Measurements from ENCODE around the gene MESP1. TPM values are rescaled to one million over a fixed set of nuclear protein-coding genes. Genes with fewer than 3 reads are reported as not detected.

MESP1 gene
- total RNA-seq, 1 donor: 1.3 TPM

DNA sequence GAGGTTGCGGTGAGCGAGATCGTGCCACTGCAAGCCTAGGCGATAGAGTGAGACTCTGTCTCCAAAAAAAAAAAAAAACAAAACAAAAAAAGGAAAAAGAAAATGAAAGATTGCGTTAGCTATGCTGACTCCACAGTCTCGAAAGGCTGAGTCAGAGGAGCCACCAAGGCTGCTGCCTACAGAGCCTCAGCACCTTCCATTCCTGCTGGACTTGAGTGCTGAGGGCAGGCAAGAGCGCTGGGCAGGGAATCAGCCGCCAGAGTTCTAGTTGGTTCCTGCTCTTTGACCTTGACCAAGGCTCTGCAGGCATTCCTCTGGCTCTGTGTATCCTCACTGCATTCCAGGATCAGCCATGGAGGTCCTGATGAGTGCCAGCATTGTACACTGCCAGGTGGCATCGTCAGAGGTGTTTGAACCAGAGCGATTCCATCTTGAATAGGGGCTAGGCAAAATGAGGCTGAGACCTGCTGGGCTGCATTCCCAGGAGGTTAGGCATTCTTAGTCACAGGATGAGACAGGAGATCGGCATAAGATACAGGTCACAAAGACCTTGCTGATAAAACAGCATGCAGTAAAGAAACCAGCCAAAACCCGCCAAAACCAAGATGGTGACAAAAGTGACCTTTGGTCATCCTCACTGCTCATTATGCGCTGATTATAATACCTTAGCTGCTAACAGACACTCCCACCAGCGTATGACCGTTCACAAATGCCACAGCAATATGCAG lies 31.0 kb upstream of the MESP1 start:
- DNase-seq (ENCODE audit: low read depth in 2 of 3, low spot score in 2 of 3): no peak

DNA sequence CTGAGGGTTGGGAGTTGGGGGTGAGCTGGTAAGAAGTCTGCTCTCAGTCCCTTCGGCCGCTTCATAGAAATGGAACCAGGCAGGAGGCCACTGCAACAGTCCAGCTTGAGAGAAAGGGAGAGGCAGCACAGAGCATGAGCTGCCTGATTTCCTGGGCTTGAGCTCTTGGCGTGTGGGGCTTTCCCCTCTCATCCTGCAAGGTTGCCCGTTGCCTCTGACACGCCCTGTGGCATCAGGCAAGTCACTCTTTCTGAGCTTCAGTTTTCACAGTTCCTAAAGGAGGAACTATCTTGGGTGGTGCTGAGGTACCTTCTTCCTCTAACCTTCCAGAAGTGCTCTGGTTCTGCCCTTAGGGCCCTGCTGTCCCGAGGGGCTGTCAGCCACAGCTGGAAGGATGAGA lies 30.0 kb upstream of the MESP1 start:
- peak in 2 of 3 donors; percentile 24 to 35 for DNase-seq (ENCODE audit: low read depth in 2 of 3, low spot score in 2 of 3)

DNA sequence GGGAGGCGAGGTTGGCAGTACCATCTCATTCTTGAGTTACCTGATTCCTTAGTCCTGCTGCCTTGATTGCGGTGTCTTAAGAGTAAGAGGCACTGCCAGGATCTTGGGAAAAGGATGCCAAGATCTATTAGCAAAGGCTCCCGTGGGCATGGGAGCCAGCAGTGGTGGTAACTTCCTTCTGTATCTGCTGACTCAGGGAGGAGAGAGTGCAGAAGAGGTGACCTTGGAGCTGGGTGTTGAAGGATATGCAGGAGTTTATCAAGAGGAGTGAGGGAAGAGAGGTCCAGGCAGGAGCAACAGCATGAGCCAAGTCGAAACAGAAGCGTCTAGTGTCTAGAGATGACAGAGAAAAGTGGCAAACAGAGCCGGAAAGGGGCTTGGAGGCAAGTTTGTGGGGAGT lies 29.6 kb upstream of the MESP1 start:
- DNase-seq (ENCODE audit: low read depth in 2 of 3, low spot score in 2 of 3): no peak

DNA sequence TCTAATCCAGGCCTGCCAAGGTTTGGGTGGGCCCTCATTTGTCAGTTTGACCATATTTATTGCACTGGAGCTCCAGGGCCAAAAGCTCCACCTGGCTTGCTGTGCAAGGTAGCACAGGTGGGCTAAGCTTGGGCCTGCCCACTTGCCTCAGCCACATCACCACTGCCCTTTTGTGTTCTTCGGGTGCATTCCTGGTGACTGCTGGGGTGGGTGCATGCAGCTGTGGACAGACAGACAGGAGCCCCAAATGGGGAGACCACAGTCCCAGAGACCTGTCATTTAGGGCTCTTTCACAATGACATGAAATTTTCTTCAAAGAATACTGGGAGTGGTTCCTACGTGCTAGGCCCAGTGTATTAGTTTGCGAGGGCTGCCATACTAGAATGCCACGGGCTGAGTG lies 27.8 kb upstream of the MESP1 start:
- no peak for DNase-seq (ENCODE audit: low read depth in 2 of 3, low spot score in 2 of 3)

DNA sequence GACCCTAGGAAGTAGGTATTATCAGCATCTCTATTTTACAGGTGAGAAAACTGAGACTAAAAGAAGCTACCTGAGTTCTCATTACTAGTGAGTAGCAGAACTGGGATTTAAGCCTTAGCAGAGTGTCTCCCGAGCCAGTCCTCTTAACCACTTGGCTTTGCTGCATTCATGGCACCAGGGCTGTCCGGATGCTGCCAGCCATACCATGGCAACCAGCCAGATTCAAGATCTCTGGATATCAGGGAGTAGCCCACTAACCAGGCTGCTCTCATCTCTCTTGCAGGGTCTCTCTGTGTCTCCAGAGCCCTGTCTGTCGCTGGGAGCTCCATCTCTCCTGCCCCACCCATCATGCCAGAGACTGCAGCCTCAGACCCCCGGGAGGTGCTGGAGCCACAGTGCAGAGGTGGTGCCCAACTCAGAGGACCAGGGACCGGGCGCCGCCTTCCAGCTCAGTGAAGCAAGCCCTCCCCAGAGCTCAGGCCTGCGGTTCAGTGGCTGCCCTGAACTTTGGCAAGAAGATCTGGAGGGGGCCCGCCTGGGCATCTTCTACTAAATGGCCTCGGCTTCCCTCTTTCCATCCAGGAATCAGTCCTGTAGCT lies 26.8 kb upstream of the MESP1 start:
- no peak for DNase-seq (ENCODE audit: low read depth in 2 of 3, low spot score in 2 of 3)

DNA sequence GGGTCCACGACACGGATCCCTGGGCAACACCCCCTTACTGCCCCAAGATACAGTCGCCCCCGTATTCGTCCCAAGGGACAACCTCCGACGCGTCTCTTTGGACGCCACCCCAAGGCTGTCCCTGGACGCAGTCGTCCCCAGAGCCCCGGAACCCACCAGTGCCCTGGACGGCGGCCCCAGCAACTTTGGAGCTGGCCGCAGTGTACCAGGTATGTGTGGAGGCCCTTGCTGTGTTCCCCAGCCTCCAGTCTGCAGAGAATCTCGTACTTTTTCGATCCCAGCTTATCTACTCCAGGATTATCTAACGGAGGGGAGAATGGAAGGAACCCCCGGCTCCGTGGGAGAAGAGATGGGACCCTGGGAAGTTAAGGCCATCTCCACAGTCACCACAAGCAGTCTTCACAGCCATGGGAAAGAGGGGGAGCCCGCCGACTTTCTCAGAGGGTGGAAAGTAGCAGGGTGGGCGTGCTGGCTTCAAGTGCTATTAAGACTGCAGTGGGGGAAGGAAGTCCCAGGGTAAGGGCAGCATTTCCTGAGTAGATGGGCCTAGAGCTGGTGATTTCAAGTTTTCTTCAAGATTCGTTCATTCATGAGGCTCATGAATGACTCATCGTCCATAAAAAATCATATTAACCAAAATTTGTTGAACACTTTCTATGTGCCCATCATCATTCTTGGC lies 26.2 kb upstream of the MESP1 start:
- DNase-seq (ENCODE audit: low read depth in 2 of 3, low spot score in 2 of 3): peak in 2 of 3 donors; percentile 40 to 56

DNA sequence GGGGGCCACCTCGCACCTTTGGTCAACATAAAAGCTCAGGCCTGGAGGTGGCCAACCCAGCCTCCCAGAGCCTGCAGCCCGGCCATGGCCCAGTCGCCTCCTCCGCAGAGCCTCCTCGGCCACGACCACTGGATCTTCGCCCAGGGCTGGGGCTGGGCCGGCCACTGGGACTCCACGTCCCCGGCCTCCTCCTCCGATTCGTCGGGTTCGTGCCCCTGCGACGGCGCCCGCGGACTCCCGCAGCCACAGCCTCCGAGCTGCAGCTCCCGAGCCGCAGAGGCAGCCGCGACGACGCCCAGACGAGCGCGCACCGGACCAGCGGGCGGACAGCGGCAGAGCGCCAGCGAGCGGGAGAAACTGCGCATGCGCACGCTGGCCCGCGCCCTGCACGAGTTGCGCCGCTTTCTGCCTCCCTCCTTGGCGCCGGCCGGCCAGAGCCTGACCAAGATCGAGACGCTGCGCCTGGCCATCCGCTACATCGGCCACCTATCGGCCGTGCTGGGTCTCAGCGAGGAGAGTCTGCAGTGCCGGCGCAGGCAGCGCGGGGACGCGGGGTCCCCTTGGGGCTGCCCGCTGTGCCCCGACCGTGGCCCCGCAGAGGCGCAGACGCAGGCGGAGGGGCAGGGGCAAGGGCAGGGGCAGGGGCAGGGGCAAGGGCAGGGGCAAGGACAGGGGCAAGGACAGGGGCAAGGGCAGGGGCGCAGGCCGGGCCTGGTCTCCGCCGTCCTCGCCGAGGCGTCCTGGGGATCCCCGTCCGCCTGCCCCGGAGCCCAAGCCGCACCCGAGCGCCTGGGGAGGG lies 25.4 kb upstream of the MESP1 start, which contains the start of gene MESP2:
Gene MESP2, plus strand, starts transcription at position 59 of the 799 bp plus-strand sequence. Its CDS starts 26 bp downstream, at position 85.
- peak in 2 of 3 donors; percentile 33 to 56 for DNase-seq (ENCODE audit: low read depth in 2 of 3, low spot score in 2 of 3)

DNA sequence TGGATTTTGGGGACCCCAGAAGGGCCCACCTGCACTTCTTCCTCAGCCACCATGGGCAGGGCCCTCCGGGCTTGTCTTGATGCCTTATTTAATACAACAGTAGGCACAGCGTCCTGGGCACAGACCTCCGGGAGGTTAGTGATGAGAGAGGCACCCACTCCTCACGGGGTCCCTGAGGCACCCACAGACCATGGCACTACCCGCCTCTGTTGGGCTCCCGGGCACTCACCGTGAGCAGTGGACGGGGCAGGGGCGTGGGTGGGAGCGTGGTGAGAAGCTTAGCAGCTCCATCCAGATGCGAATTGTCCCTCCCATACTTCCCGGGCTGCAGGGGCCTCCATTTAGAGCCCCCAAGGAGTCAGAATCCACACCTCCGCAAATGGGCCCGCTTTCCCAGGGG lies 24.8 kb upstream of the MESP1 start:
- DNase-seq (ENCODE audit: low read depth in 2 of 3, low spot score in 2 of 3): no peak

DNA sequence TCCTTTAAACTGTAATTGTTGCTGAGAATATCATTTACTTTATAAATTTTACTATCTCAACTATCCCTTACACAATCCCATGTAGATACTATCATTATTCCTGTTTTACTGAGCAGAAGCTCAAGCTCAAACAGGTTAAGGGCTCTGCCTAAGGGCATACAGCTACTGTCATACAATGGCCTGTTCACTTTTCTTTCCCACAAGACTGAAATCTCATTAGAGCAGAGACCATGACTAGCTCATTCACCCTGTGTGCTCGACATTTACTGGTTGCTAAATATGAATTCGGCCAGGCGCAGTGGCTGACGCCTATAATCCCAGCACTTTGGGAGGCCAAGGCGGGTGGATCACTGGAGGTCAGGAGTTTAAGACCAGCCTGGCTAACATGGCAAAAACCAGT lies 23.4 kb upstream of the MESP1 start:
- DNase-seq (ENCODE audit: low read depth in 2 of 3, low spot score in 2 of 3): no peak

DNA sequence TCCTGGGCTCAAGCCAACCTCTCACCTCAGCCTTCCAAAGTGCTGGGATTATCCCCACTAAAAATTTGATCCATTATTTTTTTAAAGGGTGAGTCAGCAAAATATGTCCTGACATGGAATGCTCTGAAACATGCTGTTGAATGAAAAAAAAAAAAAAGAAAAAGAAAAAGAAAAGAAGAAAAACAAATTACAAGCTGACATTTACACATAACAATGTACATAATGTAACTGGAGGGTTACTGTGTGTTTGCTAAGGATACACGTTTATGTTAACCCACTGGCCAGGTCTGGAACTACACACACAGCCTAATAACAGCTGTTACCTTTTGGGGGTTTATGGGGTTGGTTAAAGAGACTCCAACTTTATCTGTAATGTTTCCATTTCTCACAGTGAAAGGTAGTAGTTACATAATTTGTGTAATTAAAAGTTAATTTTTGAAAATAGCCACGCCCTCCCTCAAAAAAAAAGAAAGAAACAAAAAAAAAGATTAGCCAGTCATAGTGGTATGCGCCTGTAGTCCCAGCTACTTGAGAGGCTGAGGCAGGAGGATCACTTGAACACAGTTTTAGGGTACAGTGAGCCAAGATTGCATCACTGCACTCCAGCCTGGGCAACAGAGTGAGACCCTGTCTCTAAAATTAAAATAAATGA lies 22.0 kb upstream of the MESP1 start:
- peak in 1 of 3 donors; percentile 45 for DNase-seq (ENCODE audit: low read depth in 2 of 3, low spot score in 2 of 3)

DNA sequence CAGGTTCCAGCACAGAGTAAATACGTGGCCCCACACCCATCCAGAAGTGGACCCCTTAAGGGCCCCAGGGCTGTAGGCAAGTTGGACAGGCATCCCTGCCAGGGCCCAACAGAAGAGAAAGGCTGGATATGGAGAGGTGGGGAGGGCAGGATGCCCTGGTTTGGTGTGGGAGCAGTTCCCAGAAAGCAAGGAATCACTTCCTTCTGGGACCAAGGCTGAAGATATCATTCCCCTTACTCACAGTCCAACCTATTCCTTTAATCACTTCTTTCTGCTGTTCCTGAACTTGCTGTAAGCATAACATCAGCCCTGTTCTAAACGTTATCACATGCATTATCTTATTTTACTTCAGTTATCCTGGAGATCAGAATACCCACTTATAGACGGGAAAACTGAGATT lies 19.0 kb upstream of the MESP1 start:
- no peak for DNase-seq (ENCODE audit: low read depth in 2 of 3, low spot score in 2 of 3)

DNA sequence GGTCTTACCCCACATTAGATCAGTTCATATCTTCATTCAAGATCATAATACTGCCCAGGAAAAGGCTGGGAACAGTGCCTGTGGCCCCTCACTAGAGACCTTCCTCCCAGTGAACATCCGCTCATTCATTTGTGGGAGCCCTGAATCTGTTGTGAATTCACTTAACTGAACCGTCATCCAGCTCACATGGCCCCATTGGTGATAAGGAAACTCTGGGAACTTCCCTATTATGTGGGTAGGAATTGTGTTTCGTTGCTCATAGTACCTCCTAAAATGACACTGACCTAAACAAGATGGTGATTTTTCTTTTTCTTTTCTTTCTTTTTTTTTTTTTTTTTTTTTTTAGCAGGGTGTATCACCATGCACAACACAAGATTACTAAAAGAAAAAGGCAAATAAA lies 18.3 kb upstream of the MESP1 start:
- DNase-seq (ENCODE audit: low read depth in 2 of 3, low spot score in 2 of 3): no peak

DNA sequence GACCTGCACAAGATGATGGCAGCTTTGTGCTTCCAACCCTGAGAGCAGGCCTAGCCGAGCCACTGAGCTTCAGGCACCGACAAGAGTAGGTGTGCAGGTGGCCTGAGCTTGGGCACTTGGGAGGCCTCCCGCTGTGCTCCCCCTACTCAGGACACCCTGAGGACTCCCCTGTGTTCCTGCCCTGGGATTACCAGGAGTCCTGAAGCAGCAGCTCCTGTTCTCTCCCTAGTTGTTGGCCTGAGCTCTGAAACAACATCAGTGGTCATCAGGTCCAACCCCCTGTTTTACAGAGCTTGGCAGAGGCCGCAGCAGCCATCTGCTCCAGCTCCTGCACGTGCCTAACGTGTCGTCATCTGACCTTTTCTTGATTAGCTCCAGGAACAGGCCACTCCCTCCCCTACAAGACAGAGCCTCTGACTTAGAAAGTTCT lies 17.0 kb upstream of the MESP1 start:
- no peak for DNase-seq (ENCODE audit: low read depth in 2 of 3, low spot score in 2 of 3)

DNA sequence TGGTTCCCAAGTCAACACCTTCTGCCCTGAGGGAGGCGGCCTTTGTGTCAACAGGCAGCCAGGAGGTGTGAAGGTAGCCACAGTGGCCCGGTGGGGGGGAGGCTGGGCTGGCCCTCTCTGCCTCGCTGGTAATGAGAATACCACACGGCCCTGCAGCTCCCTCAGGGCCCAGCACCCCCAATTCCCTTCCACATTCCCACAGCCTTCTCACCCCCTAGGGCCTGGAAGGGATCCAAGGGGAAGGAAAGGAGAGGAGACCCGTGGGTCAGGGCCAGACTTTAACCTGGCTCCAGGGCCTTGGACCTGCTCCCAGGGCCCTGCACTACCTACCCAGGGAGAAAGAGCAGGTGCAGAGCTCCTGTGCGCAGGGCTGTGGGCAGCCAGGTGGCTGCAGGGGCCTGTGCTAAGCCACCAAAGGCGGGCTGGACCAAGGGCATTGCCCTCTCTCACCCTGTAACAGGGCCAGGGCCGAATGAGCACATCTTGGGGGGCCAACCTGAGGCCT lies 16.4 kb upstream of the MESP1 start:
- no peak for DNase-seq (ENCODE audit: low read depth in 2 of 3, low spot score in 2 of 3)

DNA sequence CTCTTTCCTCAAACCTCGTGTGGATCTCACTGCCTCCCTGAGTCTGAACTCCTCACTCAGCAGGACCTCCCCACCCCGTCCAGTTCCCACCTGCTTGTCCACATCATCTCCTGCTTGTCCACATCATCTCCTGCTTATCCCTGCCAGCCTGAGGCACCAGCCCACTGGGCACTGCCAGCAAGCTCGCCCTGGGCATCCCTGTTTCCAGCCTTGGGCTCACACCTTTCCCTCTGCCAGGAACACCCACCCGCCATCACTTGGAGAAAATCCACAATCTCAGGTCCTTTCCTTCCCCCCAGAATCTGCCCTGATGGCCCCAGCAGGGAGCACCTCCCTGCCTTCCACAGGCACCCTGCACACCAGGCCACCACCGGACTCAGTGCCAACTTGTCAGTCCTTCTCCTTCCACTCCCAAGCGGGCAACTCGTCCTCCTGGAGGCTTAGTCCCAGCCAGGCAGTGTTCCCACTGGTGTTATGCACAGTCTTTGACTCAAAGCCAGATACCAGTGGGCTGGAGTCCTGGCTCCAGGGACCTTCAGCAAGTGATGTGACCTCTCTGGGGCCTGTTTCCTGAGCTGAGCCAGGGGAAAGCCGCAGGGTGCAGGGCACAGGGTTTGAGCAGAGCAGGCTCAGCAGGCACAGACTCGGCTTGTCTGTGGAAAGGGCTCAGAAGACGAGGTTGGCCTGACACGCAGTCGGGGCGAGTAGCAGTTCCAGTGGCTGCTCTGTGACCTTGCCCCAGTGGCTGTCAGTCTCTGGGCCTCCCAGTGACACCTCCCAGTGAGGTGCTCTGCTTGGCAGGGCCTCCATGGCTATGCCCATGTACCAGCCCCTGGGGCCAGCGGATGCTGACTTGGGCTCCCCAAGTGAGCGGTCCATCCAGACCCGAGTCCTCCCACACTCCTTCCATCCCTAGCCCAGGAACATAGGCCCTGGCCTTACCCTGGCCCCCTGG lies 15.6 kb upstream of the MESP1 start:
- DNase-seq (ENCODE audit: low read depth in 2 of 3, low spot score in 2 of 3): no peak

DNA sequence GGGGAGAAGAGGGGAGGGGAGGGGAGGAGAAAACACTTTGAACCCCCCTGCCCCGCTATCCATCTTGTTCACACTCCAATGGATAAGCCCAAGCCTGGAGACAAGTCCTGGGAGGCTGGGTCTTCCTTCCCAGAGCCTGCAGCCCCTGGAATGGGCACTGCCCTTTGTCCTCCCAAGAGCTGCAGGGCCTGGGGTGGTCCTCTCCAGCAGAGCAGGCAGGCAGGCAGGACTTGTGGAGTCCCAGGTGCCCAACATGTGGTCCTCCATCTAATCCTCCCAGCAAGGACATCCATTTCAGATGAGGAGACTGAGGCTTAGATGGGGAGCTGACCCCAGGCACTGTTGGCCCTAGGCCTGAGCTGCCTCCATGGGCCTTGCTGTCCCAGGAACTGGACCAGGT lies 14.6 kb upstream of the MESP1 start:
- DNase-seq (ENCODE audit: low read depth in 2 of 3, low spot score in 2 of 3): no peak

DNA sequence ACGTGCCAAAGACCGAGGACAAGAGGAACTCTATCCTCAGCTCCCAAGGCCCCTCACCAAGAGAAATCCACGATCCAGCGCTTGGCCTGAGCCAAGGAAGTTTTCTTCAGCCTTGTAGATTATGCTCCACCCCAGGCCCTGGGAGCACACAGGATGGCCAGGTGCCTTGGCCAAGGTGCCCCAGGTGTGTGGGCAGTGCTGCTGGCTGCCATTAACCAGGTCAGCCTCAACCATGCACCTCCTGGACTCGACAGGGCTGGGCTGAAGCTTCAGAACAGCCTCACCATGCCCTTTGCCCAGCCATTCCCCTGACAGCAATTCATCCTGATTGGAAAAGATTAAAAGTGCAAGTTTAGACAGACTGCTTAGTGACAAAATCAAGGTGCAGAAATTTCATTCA lies 10.9 kb upstream of the MESP1 start:
- no peak for DNase-seq (ENCODE audit: low read depth in 2 of 3, low spot score in 2 of 3)

DNA sequence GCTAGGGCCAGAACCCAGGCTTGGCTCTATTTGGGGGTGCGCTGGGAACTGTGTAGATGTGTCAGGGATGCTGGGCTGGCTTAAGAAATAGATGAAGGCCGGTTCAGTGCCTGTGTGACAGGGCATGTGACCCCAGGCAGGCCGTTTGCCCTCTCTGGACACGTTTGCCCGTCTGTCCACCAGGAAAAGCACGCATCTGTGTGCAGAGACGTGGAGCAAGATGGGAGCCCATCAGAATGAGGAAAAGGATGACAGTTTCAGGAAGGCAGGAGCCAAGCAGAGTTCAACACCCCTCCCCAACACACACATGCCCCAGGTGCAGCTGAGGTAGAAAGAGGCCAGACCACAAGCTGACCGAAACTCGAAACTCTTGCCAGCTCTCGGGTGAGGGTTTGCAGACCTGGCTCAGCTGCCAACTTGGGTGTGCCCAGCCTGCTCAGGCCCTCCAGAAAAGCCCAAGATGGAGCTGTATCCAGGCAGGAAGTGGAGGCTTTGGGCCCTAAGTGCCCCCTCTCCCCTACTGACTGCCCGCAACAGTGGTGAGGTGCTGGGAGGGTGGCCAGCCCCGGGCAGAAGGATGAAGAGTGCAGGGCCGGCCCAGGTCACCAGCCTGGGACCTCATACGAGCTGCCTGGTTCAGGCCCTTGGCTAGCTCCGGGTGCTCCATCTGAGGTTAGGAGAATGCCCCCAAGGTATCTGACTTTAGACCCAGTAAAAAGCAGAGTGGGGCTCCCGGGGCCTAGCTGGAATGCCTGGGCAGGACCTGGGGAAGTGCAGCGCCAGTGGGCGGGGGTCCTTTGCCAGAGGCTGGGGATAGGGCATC lies 10.2 kb upstream of the MESP1 start:
- DNase-seq (ENCODE audit: low read depth in 2 of 3, low spot score in 2 of 3): no peak
